Activated T-cell treated with anti-CD3 and anti-CD28 coated beads for 4 hours (primary cell): Measurements from ENCODE around the gene LRRC39.
"Not testable (repeated sequence)": the region's sequence is repeated elsewhere in the genome, so short reads cannot be mapped to it uniquely, and the experiment has no call there.

ENCODE experiments used
- DNase-seq: peaks from one replicate; pipeline ENCODE4 v3.0.0-alpha.2; 2020

The LRRC39 gene

DNA sequence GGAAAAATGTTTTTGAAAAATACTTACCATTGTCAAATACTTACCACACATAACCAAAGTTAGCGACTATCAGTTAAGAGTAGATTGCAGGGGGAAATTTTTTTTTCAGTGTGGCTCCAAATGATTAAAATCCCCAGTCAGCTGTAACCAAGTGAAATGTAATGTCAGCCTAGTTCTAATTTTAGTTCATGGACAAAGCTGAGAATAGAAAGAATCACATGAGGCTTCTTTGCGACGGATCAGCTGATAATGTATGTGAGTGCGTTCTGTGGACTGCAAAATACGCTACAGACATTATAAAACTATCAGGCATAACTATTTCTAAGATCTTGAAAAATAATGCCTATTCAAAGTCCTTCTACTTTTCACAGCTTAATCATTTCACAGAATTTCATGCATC, at the start of gene LRRC39:
Gene LRRC39 (minus strand): TSS at position 166 of the 400 bp plus-strand sequence. CDS start 9,740 bp downstream, outside the sequence.
- DNase-seq: no peak

DNA sequence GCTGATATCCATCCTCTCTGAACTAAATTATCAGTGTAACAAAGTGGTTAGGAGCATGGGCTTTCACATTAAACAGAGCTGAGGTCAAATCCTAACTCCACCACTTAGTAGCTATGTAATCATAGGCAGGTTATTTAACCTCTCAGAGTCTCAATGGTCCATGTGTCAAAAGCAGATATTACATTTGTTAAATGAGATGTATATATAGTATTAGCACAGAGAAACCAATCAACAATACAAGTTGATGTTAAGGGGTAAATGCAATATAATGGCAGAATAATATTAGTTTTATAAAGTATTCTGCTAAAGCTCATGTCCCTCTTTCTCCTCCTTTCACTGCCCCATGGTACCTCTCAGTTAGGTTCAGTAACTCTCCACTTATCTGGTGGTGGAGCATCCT, 44.4 kb upstream of the LRRC39 start:
- DNase-seq: no peak

GRCh38 chr1:100219883-100220282, 41.8 kb upstream of the LRRC39 start:
- no peak for DNase-seq

DNA sequence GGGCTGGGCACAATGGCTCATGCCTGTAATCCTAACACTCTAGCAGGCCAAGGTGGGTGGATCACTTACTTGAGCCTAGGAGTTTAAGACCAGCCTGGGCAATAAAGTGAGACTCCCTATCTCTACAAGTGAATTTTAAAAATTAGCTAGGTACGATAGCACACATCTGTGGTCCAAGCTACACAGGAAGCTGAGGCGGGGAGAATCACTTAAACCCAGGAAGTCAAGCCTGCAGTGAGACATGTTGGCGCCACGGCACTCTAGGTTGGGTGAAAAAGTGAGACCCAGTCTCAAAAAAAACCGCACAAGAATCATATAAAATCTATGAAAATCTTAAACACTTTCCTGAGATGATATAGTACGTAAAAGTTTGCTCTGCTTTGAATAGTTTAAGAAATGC, 41.4 kb upstream of the LRRC39 start:
- no peak for DNase-seq

GRCh38 chr1:100217834-100218233, 39.8 kb upstream of the LRRC39 start:
- DNase-seq: no peak

- no peak for DNase-seq
These were observed 37.0 kb upstream of the LRRC39 start for GRCh38 chr1:100215101-100215500.

DNA sequence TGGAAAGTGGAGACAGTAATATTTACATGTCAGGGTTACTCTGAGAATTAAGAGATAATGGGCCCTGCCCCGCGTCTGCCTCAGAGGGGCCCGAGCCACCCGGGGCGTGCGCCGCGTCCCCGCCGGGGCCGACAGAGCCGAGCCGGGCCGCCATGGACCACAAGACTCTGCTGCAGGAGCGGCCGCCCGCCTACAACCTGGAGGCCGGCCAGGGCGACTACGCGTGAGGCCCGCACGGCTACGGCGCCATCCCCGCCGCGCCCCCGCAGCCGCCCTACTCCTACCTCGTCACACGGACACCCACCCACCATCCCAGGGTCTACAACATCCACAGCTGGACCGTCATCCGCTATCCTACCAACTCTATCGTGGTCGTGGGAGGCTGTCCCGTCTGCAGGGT, 35.1 kb upstream of the LRRC39 start:
- no peak for DNase-seq

- no peak for DNase-seq
These were observed 28.2 kb upstream of the LRRC39 start for GRCh38 chr1:100206301-100206700.

DNA sequence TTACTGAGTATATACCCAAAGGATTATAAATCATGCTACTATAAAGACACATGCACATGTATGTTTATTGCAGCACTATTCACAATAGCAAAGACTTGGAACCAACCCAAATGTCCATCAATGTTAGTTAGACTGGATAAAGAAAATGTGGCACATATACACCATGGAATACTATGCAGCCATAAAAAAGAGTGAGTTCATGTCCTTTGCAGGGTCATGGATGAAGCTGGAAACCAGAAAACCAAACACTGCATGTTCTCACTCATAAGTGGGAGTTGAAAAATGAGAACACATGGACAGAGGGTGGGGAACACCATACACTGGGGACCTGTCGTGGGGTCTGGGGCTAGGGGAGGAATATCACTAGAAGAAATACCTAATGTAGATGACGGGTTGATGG, 27.5 kb upstream of the LRRC39 start:
- not testable (repeated sequence) for DNase-seq

DNA sequence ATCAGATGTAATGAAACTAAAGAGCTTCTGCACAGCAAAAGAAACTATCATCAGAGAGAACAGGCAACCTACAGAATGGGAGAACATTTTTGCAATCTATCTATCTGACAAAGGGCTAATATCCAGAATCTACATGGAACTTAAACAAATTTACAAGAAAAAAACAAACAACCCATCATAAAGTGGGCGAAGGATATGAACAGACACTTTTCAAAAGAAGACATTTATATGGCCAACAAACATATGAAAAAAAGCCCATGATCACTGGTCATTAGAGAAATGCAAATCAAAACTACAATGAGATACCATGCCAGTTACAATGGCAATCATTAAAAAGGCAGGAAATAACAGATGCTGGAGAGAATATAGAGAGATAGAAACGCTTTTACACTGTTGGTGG, 27.0 kb upstream of the LRRC39 start:
- DNase-seq: not testable (repeated sequence)

- not testable (repeated sequence) for DNase-seq
These were observed 24.6 kb upstream of the LRRC39 start for GRCh38 chr1:100202703-100203102.

- DNase-seq: not testable (repeated sequence)
These were observed 22.0 kb upstream of the LRRC39 start for GRCh38 chr1:100200060-100200459.

- no peak for DNase-seq
These were observed 20.5 kb upstream of the LRRC39 start for GRCh38 chr1:100198596-100198995.

DNA sequence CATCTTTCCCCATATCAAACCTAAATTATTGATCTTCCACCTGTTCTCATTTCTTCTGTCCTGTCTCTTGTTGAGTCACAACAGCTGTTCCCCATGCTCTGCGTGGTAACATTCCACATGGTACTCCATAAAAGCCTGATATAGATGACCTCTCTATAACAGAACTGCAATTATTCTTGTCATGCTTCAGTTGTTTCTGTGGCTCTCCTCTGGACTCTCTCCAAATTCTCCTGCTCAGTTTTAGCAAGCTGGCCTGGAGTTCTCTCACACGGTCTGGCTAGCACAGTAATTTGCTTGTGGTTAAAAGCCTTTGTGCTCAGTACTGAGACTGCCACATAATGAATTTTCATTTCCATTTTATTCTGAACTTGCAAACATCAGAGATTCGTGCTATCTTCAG, 10.6 kb upstream of the LRRC39 start:
- no peak for DNase-seq

DNA sequence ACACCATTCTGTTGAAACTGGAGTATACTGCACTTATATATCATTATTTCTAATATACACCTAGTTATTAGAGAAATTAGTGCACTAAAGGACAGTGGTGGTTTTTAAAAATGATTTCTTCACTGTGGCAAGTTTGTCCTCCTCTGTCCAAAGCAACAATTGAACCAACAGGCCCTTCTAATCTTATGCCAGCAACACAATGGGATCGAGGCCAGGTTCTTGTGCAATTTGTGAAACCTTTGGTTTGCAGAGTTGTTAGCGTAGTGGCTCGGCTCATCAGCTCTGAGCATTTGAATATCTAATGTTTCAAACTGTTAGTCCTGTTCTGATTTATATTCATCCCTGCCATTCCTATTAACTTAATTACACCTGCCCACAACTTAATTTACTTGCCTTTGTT, 9.9 kb upstream of the LRRC39 start:
- DNase-seq: no peak

DNA sequence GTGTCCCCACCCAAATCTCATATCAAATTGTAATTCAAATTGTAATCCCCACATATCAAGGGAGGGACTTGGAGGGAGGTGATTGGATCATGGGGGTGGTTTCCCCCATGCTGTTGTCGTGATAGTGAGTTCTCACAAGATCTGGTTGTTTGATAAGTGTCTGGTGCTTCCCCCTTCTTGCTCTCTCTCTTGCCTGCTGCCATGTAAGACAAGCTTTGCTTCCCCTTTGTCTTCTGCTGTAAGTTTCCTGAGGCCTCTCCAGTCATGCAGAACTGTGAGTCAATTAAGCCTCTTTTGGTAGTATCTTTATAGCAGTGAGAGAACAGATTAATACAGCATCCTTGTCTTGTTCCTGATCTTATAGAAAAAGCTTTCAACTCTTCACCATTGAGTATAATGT, 6.5 kb upstream of the LRRC39 start:
- no peak for DNase-seq

GRCh38 chr1:100183370-100183769, 5.3 kb upstream of the LRRC39 start:
- no peak for DNase-seq

- DNase-seq: no peak
These were observed 588 bp downstream of the LRRC39 start for GRCh38 chr1:100177295-100178041.

DNA sequence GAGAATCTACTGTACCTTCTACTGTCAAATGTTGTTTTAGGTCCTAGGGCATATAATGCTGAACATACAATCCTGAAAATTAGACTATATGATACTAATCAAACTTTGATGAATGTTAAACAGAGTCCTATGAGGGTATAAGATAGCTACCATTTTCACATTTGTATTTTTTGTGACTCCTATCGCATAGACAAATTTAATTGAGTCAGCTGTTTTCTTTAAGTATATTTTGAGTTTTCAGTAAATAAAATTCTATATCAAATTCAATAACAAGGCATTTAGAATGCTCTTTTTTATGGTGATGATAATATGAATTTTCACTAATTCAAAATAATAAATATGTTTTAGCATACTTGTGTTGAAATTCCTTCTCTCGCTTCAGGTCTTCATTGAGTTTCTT, 10.0 kb downstream of the LRRC39 start:
- no peak for DNase-seq

DNA sequence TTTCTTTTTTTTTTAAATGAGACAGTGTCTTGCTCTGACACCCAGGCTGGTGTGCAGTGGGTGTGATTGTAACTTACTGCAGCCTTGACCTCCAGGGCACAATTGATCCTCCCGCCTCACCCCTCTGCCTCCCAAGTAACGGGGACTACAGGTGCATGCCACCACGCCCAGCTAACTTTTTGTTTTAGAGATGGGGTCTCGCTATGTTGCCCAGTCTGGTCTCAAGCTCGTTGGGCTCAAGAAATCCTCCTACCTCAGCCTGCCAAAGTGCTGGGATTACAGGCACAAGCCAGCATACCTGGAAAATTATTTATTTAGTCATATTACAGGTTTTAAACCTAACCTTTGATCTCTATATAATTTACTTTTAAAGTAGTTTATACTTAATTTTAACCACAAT, 13.4 kb downstream of the LRRC39 start:
- no peak for DNase-seq

- DNase-seq: no peak
These were observed 13.8 kb downstream of the LRRC39 start for GRCh38 chr1:100164216-100164615.

DNA sequence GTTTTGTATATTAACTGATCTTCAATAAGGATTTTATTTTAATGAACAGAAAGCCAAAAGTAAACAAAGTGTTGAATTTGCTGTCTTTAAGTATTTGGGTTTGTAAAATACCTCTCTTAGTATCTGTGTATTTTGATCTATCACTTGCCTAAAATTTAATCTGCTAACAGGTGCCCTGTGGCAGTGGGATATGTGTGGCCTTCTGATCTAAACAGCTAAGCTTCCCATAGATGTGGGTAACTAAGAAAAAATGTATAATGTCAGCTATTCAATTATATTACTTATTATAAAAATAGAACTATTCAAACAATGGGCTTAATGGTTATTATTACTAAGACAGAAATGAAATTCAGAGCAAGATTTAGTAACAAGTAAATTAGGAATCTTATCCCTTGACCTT, 15.2 kb downstream of the LRRC39 start:
- no peak for DNase-seq

DNA sequence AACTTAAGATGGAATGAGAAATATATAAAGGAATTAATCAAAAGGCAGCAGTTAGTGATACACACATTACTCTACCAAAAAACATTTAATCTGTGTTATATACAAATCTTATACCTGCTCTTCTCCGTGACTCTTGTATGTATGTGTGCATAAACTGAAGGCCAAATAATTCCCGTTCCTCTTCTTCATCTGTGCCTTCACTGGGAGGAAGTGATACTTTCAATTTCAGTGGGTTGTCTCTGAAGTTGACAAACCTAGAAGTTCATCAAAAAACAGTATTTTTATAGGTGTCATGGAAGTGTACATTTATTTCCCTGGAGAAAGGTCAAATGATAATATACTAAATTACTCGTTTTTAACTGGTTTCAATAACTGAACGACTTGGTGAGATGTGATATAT, 25.8 kb downstream of the LRRC39 start:
- DNase-seq: no peak

DNA sequence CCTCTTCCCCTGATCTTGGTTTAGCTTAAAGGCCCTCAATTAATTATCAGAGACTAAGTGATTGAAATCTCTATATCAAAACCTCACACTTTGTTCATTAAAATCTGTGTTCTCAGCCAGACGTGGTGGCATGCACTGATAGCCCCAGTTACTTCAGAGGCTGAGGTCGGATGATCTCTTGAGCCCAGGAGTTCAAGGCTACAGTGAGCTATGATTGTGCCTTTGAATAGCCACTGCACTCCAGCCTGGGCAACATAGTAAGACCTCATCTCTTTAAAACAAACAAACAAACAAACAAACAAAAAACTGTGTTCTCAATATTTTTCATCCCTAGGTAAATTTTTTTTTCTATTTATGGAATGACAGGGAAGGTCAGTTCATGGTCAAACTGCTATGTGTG, 26.4 kb downstream of the LRRC39 start:
- DNase-seq: no peak

DNA sequence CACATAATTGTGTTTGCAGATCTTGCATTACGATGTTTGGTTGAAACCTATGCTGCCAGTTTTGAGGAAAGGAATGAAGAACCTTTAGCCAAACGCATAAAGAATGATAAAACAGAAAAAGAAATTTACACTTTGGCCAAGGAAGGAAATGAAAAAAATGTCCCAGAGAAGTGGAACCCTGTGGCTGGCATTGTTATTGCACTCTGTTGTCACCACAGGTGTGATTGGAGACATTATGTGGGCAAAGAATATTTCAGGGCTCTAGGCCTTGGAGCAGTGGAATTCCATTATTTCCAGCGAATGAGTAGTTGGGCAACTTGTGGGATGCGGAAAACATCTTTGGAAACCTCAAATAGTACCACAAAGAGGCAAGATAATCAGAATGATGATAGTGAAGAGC, 30.2 kb downstream of the LRRC39 start:
- no peak for DNase-seq
